GM12878 (cell line): ENCODE data around the gene S100A16. TPM values are rescaled to one million over a fixed set of nuclear protein-coding genes. Genes with fewer than 3 reads are reported as not detected.

Source experiments
- ATAC-seq: fragments of 200-7000 bp; cut with Tn5 transposase; 3 replicates; pipeline ENCODE4 v1.9.1; 2020; ENCODE audit warnings: mild to moderate bottlenecking, moderate library complexity
- BruUV-seq: library from RNA; stranded (reverse); fragments of 400-500 nt; replicated peaks from 2 replicates; lab custom pipeline; 2021; lab: Mats Ljungman, UMichigan
- CTCF ChIA-PET: fragments of 300-600 bp; sonication (Branson Sonifier 250); formaldehyde crosslinking; extraction: SDS; loops from one replicate; lab custom pipeline; 2021; ENCODE audit warnings: inconsistent platforms; lab: Yijun Ruan, JAX
- POLR2A ChIA-PET: fragments of 350-600 bp; formaldehyde crosslinking; extraction: SDS; loops from one replicate; lab custom pipeline; 2021; ENCODE audit warnings: inconsistent platforms; lab: Charles Lee
- RAD21 ChIA-PET: fragments of 300-600 bp; sonication (Branson Sonifier 250); formaldehyde crosslinking; loops from one replicate; lab custom pipeline; 2023; ENCODE audit warnings: antibody characterized with exemption; ENCODE audit not compliant: unreplicated experiment; lab: Charles Lee
- SMC1A ChIA-PET: fragments of 300-600 bp; sonication (Branson Sonifier 250); formaldehyde crosslinking; loops from one replicate; lab custom pipeline; 2023; ENCODE audit not compliant: unreplicated experiment, uncharacterized antibody; lab: Charles Lee
- DNase-seq: peaks from one replicate; pipeline ENCODE4 v3.0.0-alpha.2; 2011; ENCODE audit warnings: low read depth, low spot score
- FAIRE-seq: peaks from 3 replicates; lab custom pipeline; 2011; peaks lifted over from hg19 to GRCh38; lab: Jason Lieb, UNC
- H2AFZ ChIP-seq: 2 replicates; pipeline ENCODE4 v1.6.0; 2011; ENCODE audit warnings: low read depth, low read length, control low read depth; ENCODE audit not compliant: control insufficient read depth
- H3K27ac ChIP-seq: 2 replicates; pipeline ENCODE4 v1.5.1; 2011; ENCODE audit warnings: control low read depth; ENCODE audit not compliant: control insufficient read depth, insufficient read depth
- H3K27me3 ChIP-seq, 2 experiments: replicated peaks in 1 of 2; 2 replicates each; pipeline versions ENCODE4 v1.6.0 to v1.6.1; 2011; ENCODE audit warnings: low read length in 1 of 2; ENCODE audit not compliant: control insufficient read depth in 2 of 2, insufficient read depth in 2 of 2
- H3K36me3 ChIP-seq, 2 experiments: 2 replicates each; pipeline ENCODE4 v1.5.1; 2011; ENCODE audit warnings: low read length in 1 of 2; ENCODE audit not compliant: control insufficient read depth in 2 of 2, insufficient read depth in 2 of 2
- H3K4me1 ChIP-seq: 2 replicates; pipeline ENCODE4 v1.6.1; 2011; ENCODE audit warnings: mild to moderate bottlenecking, low read length, moderate library complexity, mixed read lengths; ENCODE audit not compliant: control insufficient read depth, insufficient read depth
- H3K4me2 ChIP-seq: 2 replicates; pipeline ENCODE4 v1.6.0; 2011; ENCODE audit warnings: control low read depth; ENCODE audit not compliant: control insufficient read depth, insufficient read depth
- H3K4me3 ChIP-seq: fragments of 200-600 bp; sonication (generic); 2 replicates; pipeline ENCODE4 v1.5.1; 2016
- H3K79me2 ChIP-seq: 2 replicates; pipeline ENCODE4 v1.6.0; 2011; ENCODE audit warnings: low read length; ENCODE audit not compliant: control insufficient read depth, insufficient read depth
- H3K9ac ChIP-seq: 2 replicates; pipeline ENCODE4 v1.8.0; 2011; ENCODE audit warnings: low read length, control low read depth, mixed read lengths; ENCODE audit not compliant: control insufficient read depth, insufficient read depth
- H3K9me3 ChIP-seq: replicated peaks from 3 replicates; pipeline ENCODE4 v1.5.1; 2011; ENCODE audit warnings: mild to moderate bottlenecking, low read length; ENCODE audit not compliant: control insufficient read depth, insufficient read depth
- H4K20me1 ChIP-seq: 2 replicates; pipeline ENCODE4 v1.6.0; 2011; ENCODE audit not compliant: control insufficient read depth, insufficient read depth
- ASH2L ChIP-seq: fragments of 300-600, 200-600 bp; sonication (generic); IDR thresholded peaks from 2 replicates; pipeline ENCODE4 v1.6.1; 2017; ENCODE audit warnings: low read depth, mild to moderate bottlenecking, borderline replicate concordance
- ATF2 ChIP-seq: IDR thresholded peaks from 2 replicates; pipeline ENCODE4 v1.6.1; 2012; ENCODE audit warnings: low read length, inconsistent platforms
- CREM ChIP-seq: IDR thresholded peaks from 2 replicates; pipeline ENCODE4 v1.6.1; 2014; ENCODE audit warnings: antibody characterized with exemption, low read depth
- CTCF ChIP-seq, 3 experiments: IDR thresholded peaks in 2 of 3; conservative IDR thresholded peaks in 1 of 3; 2 replicates each; pipeline ENCODE4 v1.5.1; 2011; ENCODE audit warnings: low read depth in 3 of 3, low read length in 3 of 3, mild to moderate bottlenecking in 3 of 3, control low read depth in 2 of 3, moderate library complexity in 2 of 3, inconsistent platforms in 1 of 3, mixed read lengths in 1 of 3; ENCODE audit not compliant: control insufficient read depth in 2 of 3, insufficient read depth in 1 of 3; ENCODE audit errors: extremely low read depth in 1 of 3
- ETV6 ChIP-seq, 2 experiments: fragments of 450-650 bp in 1 of 2; IDR thresholded peaks in 1 of 2; conservative IDR thresholded peaks in 1 of 2; 2 replicates each; pipeline ENCODE4 v1.6.1; 2014; ENCODE audit warnings: antibody characterized with exemption in 1 of 2, borderline replicate concordance in 1 of 2, low read depth in 1 of 2, mild to moderate bottlenecking in 1 of 2, moderate library complexity in 1 of 2
- EZH2 ChIP-seq: IDR thresholded peaks from 2 replicates; pipeline ENCODE4 v1.6.1; 2012; ENCODE audit warnings: low read depth, mild to moderate bottlenecking, control low read depth, inconsistent platforms, low read length, borderline replicate concordance; ENCODE audit not compliant: control insufficient read depth
- KDM1A ChIP-seq: fragments of 200-600 bp; sonication (generic); IDR thresholded peaks from 2 replicates; pipeline ENCODE4 v1.6.1; 2016; ENCODE audit warnings: borderline replicate concordance
- MEF2B ChIP-seq: fragments of 450-650 bp; IDR thresholded peaks from 2 replicates; pipeline ENCODE4 v1.6.1; 2018; ENCODE audit warnings: mild to moderate bottlenecking, moderate library complexity; ENCODE audit not compliant: partially characterized antibody, poor library complexity, severe bottlenecking
- NFYA ChIP-seq: IDR thresholded peaks from 2 replicates; pipeline ENCODE4 v1.6.1; 2011; ENCODE audit warnings: low read depth, mild to moderate bottlenecking, low read length, improper control_type of control experiment, borderline replicate concordance
- PML ChIP-seq: IDR thresholded peaks from 2 replicates; pipeline ENCODE4 v1.6.1; 2012; ENCODE audit warnings: low read length, inconsistent platforms
- RAD51 ChIP-seq: fragments of 450-650 bp; IDR thresholded peaks from 2 replicates; pipeline ENCODE4 v1.6.1; 2016; ENCODE audit warnings: moderate library complexity, mild to moderate bottlenecking, inconsistent platforms
- SIN3A ChIP-seq: IDR thresholded peaks from 2 replicates; pipeline ENCODE4 v1.6.1; 2012; ENCODE audit warnings: low read depth, low read length, improper control_type of control experiment
- SMAD1 ChIP-seq: fragments of 450-650 bp; IDR thresholded peaks from 2 replicates; pipeline ENCODE4 v1.6.1; 2018; ENCODE audit warnings: mild to moderate bottlenecking, low read depth; ENCODE audit not compliant: partially characterized antibody
- SPI1 ChIP-seq: IDR thresholded peaks from 2 replicates; pipeline ENCODE4 v1.6.1; 2011; ENCODE audit warnings: low read depth, mild to moderate bottlenecking, low read length, moderate library complexity, borderline replicate concordance; ENCODE audit not compliant: insufficient read depth
- TARDBP ChIP-seq: IDR thresholded peaks from 2 replicates; pipeline ENCODE4 v1.6.1; 2016; ENCODE audit warnings: borderline replicate concordance
- TBL1XR1 ChIP-seq: IDR thresholded peaks from 2 replicates; pipeline ENCODE4 v1.6.1; 2012; ENCODE audit warnings: low read depth, low read length, improper control_type of control experiment
- WGBS: methylation state at CpG from one replicate; pipeline ENCODE4 v1.1.6; 2016; ENCODE audit warnings: low lambda C conversion rate; ENCODE audit not compliant: insufficient replicate concordance, insufficient coverage; ENCODE audit errors: missing lambda C conversion rate; 5-methylcytosine and 5-hydroxymethylcytosine counted together
- in situ Hi-C: fragments of 300-500 bp; cut with MboI; formaldehyde crosslinking; loops from 9 replicates; pipeline ENCODE4 v1.14.3; 2018; ENCODE audit warnings: mixed read lengths
- intact Hi-C: fragments of 100-400 bp; cut with micrococcal nuclease; formaldehyde crosslinking; loops from one replicate; pipeline ENCODE4 v1.14.2; 2022; ENCODE audit not compliant: unreplicated experiment
- polyA plus RNA-seq, 11 experiments: library from polyadenylated mRNA; depleted of rRNA in 4 of 11; unstranded in 6 of 11; stranded (reverse) in 5 of 11; fragments of >200 nt; fragmentation: Nextera tagmentation in 4 of 11; fragmentation: Illumina TruSeq in 1 of 11; extraction: Ambion mirVana in 4 of 11; extraction: Trizol in 1 of 11; gene quantifications; 1 replicate in 1 of 11; 2 replicates in 10 of 11; pipeline versions ENCODE4 v1.2.1 to v1.2.3, GENCODE V29; 2011 to 2016; ENCODE audit warnings: inconsistent platforms in 2 of 11, missing spikeins in 2 of 11, low read depth in 1 of 11
- total RNA-seq, 4 experiments: library from RNA; depleted of rRNA in 3 of 4; stranded (reverse); fragments of >200 nt in 3 of 4; fragmentation: Illumina TruSeq in 1 of 4; extraction: Trizol in 1 of 4; gene quantifications; 2 replicates each; pipeline versions ENCODE4 v1.2.1 to v1.2.3, GENCODE V29; 2013 to 2021

Gene S100A16
- total and polyA plus RNA-seq, 10 of the 15 experiments (the other 5 are each of a cell fraction or from before 2014, with no cell fraction given) = 0.14 to 0.51 (median 0.25) TPM; not detected in 6

DNA sequence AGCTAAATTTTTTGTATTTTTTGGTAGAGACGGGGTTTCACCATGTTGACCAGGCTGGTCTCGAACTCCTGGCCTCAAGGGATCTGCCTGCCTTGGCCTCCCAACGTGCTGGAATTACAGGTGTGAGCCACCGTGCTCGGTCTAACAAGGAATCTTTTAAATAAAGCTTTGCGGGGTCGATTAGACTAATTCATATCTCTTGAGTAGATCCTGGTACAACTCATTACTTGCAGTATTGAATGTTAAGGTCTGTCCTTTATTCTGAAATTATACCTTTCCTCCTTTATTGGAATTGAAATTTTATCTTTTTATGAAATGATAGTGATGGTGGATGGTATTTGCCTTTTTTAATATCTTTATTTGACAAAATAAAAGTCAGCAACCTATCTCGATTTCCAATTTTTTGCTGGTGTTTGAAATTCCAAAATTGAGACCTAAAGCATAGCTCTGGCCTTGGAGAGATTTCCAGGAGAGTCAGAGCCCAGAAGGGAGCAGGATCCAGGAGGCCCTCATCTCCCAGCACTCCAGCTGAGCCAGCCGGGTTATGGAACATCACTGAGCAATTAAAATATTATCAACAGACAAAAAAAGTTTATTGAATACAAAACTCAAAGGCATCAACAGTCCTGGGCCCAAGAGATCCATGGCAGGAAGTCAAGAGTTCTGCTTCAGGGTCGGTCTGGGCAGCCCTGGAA lies 52.0 kb downstream of the S100A16 start:
- Histone ChIP-seq H3K4me2 (no peak overlapping the region), H4K20me1 (no peaks in the 10 kb centered on the region), H2AFZ (no peak overlapping the region), H3K27me3 (no peaks in the 10 kb centered on the region), H3K36me3 (no peaks in the 10 kb centered on the region), H3K79me2 (no peaks in the 10 kb centered on the region), H3K9ac (no peak overlapping the region), H3K4me1 (peaks cover 6% of the 10 kb centered on the region), H3K9me3 (no peaks in the 10 kb centered on the region), H3K4me3 (no peak overlapping the region), H3K27ac (no peak overlapping the region)
- 31% methylated on average over 10 of the region's 10 CpGs for WGBS
- intact Hi-C loops = no loop called here
- DNase-seq (no peak), FAIRE-seq (no peak), ATAC-seq (no peak)
- ChIA-PET POLR2A (interaction anchor here (1.7 kb wide), 1 partner anchor 16 kb away, joined by 6 read pairs; the partner anchor contains the start of gene S100A4), SMC1A (interaction anchor here (1.2 to 4.0 kb wide), 5 partner anchors 10 to 66 kb away, joined by 3 to 18 read pairs (median 4); partner anchors contain the start of gene S100A4), CTCF (interaction anchor here (1.0 to 8.3 kb wide), 6 partner anchors 9 to 50 kb away, joined by 3 to 113 read pairs (median 12); partner anchors contain the start of gene S100A6), RAD21 (interaction anchor here (2.0 kb wide), 1 partner anchor 50 kb away, joined by 6 read pairs; no protein-coding TSS in a partner anchor)
- in situ Hi-C loops = loop anchor here (5.0 kb wide), 1 partner anchor 54 kb away; no protein-coding TSS in a partner anchor
- BruUV-seq = no TSS peak
- TF ChIP-seq EZH2 (no peak), NFYA (no peak), TARDBP (no peak), ASH2L (no peak), TBL1XR1 (no peak), SPI1 (no peak), KDM1A (no peak), RAD51 (no peak), SIN3A (no peak), ATF2 (no peak), SMAD1 (no peak), CREM (no peak), ETV6 (conservative IDR thresholded peaks at IDR 0.05 in 1 of 2, IDR thresholded peaks at IDR 0.05 in 1 of 2; ENCODE audit: borderline replicate concordance in 1 of 2, low read depth in 1 of 2) (no peak), PML (no peak), MEF2B (no peak), CTCF (IDR thresholded peaks at IDR 0.05 in 2 of 3, conservative IDR thresholded peaks at IDR 0.05 in 1 of 3; ENCODE audit: control insufficient read depth in 2 of 3, extremely low read depth in 1 of 3, insufficient read depth in 1 of 3, low read depth in 3 of 3, low read length in 3 of 3) (no peak)
